SK-N-MC (cell line): ENCODE measurements around the gene C2orf78.

Experiments
- DNase-seq: peaks from one replicate; pipeline ENCODE4 v3.0.0-alpha.2; 2011; ENCODE audit warnings: low read depth, low spot score
- H3K27ac ChIP-seq: fragments of 200-600 bp; sonication (generic); 2 replicates; pipeline ENCODE4 v1.5.1; 2016; ENCODE audit warnings: mixed run types
- H3K36me3 ChIP-seq: fragments of 200-600 bp; sonication (generic); 2 replicates; pipeline ENCODE4 v1.6.1; 2017; ENCODE audit warnings: antibody characterized with exemption, low read length, mixed read lengths; ENCODE audit not compliant: insufficient read depth
- H3K4me3 ChIP-seq: fragments of 200-600 bp; sonication (generic); 2 replicates; pipeline ENCODE4 v1.5.1; 2016
- H3K9ac ChIP-seq: fragments of 200-600 bp; sonication (generic); 2 replicates; pipeline ENCODE4 v1.8.0; 2017; ENCODE audit warnings: mixed run types, mixed read lengths; ENCODE audit not compliant: insufficient read length
- H3K9me3 ChIP-seq: fragments of 200-600 bp; sonication (generic); 2 replicates; pipeline ENCODE4 v1.6.1; 2017; ENCODE audit warnings: low read depth, mild to moderate bottlenecking, antibody characterized with exemption, low read length, moderate library complexity, mixed read lengths
- EZH2 ChIP-seq: fragments of 200-600 bp; sonication (generic); IDR thresholded peaks from one replicate; pipeline ENCODE4 v1.6.1; 2017; ENCODE audit warnings: antibody characterized with exemption
- FOXP2 ChIP-seq: optimal IDR thresholded peaks from 2 replicates; pipeline ENCODE3; 2011; ENCODE audit warnings: mild to moderate bottlenecking, moderate library complexity; ENCODE audit not compliant: insufficient read depth; ENCODE audit errors: extremely low read length, control extremely low read depth
- POLR2AphosphoS5 ChIP-seq: IDR thresholded peaks from 2 replicates; pipeline ENCODE4 v1.6.1; 2012; ENCODE audit warnings: mild to moderate bottlenecking, low read depth, low read length, borderline replicate concordance

The C2orf78 gene

DNA sequence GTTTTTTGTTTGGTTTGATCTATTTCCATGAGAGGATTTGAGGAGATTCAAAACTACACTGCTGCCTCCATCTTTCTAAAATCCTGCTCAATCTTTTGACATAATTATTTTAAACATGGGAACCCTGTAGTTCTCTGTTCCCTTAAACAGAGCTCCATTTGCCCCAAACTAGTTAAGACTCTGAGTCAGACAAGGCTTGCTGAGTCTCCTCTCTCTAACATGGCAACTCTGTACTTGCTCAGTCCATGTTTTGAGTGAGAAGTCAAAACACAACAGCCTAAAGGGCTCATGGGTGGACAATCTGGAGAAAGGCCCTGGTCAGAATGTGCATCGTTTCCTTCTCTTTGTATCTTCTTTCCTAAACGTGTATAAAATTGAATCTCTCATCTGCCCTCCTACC lies 37.7 kb downstream of the C2orf78 start:
- TF ChIP-seq FOXP2 = no peak
- no peak for TF ChIP-seq EZH2
- TF ChIP-seq POLR2AphosphoS5 = no peak
- no peak overlapping the region for H3K9ac ChIP-seq
- H3K36me3 ChIP-seq = no peaks in the 10 kb centered on the region
- H3K4me3 ChIP-seq = no peak overlapping the region
- DNase-seq = no peak
- H3K9me3 ChIP-seq = no peaks in the 10 kb centered on the region
- no peak overlapping the region for H3K27ac ChIP-seq

GRCh38 chr2:73822276-73822675 lies 38.3 kb downstream of the C2orf78 start:
- no peaks in the 10 kb centered on the region for H3K9me3 ChIP-seq
- H3K4me3 ChIP-seq = no peak overlapping the region
- H3K27ac ChIP-seq = peak overlapping the region; percentile 49
- no peak for TF ChIP-seq FOXP2
- TF ChIP-seq POLR2AphosphoS5 = no peak
- TF ChIP-seq EZH2 = no peak
- peak; percentile 55 for DNase-seq
- no peaks in the 10 kb centered on the region for H3K36me3 ChIP-seq
- H3K9ac ChIP-seq = no peak overlapping the region

DNA sequence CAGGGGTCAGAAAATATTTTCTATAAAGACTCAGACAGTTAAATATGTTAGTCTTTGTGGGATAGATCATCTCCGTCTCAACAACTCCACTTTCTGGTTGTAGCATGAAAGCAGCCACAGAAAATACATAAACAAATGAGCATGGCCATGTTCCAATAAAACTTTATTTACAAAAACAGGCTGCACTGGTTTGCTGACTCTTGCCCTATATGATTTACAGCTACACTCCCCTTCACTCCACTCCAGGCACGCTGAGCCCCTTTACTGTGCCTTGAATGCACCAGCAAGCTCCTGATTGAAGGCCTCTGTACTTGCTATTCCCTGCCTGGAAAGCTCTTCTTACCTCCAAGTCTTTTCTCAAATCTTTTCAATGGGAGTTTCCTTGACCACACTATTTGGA lies 39.0 kb downstream of the C2orf78 start:
- Histone ChIP-seq H3K27ac (peak overlapping the region; percentile 49), H3K9me3 (no peaks in the 10 kb centered on the region), H3K4me3 (no peak overlapping the region), H3K9ac (peak overlapping the region; percentile 33), H3K36me3 (no peaks in the 10 kb centered on the region)
- DNase-seq = no peak
- TF ChIP-seq FOXP2 (no peak), POLR2AphosphoS5 (no peak), EZH2 (no peak)

- no peaks in the 10 kb centered on the region for H3K36me3 ChIP-seq
- H3K27ac ChIP-seq = peak overlapping the region; percentile 49
- H3K4me3 ChIP-seq = no peak overlapping the region
- TF ChIP-seq POLR2AphosphoS5 (no peak), FOXP2 (no peak), EZH2 (no peak)
- H3K9ac ChIP-seq = peak overlapping the region; percentile 33
- no peak for DNase-seq
- H3K9me3 ChIP-seq = no peaks in the 10 kb centered on the region
Measured at GRCh38 chr2:73823416-73823815, 39.4 kb downstream of the C2orf78 start.

DNA sequence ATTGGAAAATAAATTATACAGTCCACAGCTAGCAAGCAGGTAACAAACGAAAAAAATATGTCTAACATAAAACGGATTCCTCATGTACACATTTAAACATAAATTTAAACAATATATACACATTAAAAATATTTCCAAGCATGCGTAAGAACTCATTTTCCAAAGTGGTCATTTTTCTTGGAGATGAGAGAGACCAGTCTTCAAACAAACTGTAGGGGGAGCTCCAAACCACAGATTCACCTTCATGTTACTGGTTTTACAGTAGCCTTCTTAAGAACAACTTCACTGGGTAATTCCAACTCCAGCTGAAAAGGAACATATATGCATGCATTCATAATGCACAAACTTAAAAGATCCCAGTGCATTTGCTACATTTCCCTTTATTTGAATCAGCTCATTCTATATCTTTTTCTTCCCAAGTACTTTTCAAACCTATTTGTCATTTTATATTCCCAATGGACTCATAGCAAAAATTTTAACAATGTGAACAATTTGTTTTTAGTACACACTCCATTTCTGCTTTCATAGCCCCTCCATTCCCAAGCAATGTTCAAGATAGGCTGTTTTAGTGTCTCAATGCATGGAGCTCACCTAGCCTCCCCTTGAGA lies 40.0 kb downstream of the C2orf78 start:
- no peak for TF ChIP-seq FOXP2
- no peak for TF ChIP-seq POLR2AphosphoS5
- TF ChIP-seq EZH2 = no peak
- Histone ChIP-seq H3K9ac (no peak overlapping the region), H3K27ac (no peak overlapping the region), H3K36me3 (no peaks in the 10 kb centered on the region), H3K4me3 (no peak overlapping the region), H3K9me3 (no peaks in the 10 kb centered on the region)
- peak; percentile 87 for DNase-seq

- H3K27ac ChIP-seq = no peak overlapping the region
- no peak overlapping the region for H3K4me3 ChIP-seq
- DNase-seq = no peak
- TF ChIP-seq EZH2 = no peak
- no peak for TF ChIP-seq POLR2AphosphoS5
- TF ChIP-seq FOXP2 = no peak
- no peaks in the 10 kb centered on the region for H3K36me3 ChIP-seq
- H3K9ac ChIP-seq = no peak overlapping the region
- no peaks in the 10 kb centered on the region for H3K9me3 ChIP-seq
Measured at GRCh38 chr2:73825408-73825807, 41.4 kb downstream of the C2orf78 start.

GRCh38 chr2:73827018-73827417 lies 43.0 kb downstream of the C2orf78 start:
- Histone ChIP-seq H3K9me3 (no peaks in the 10 kb centered on the region), H3K4me3 (no peak overlapping the region), H3K27ac (no peak overlapping the region), H3K9ac (no peak overlapping the region), H3K36me3 (peaks cover 13% of the 10 kb centered on the region)
- TF ChIP-seq EZH2 (no peak), POLR2AphosphoS5 (no peak), FOXP2 (no peak)
- peak; percentile 52 for DNase-seq

GRCh38 chr2:73827660-73828388 lies 43.8 kb downstream of the C2orf78 start:
- Histone ChIP-seq H3K4me3 (peak overlapping the region; percentile 87), H3K9ac (no peak overlapping the region), H3K27ac (no peak overlapping the region), H3K36me3 (peaks cover 21% of the 10 kb centered on the region), H3K9me3 (no peaks in the 10 kb centered on the region)
- DNase-seq = no peak
- no peak for TF ChIP-seq FOXP2
- TF ChIP-seq EZH2 = no peak
- TF ChIP-seq POLR2AphosphoS5 = no peak
